ENCODE measurements around the gene ANKRD62. TPM values are rescaled to one million over a fixed set of nuclear protein-coding genes. Genes with fewer than 3 reads are reported as not detected.

Gene ANKRD62
- total RNA-seq = not detected

DNA sequence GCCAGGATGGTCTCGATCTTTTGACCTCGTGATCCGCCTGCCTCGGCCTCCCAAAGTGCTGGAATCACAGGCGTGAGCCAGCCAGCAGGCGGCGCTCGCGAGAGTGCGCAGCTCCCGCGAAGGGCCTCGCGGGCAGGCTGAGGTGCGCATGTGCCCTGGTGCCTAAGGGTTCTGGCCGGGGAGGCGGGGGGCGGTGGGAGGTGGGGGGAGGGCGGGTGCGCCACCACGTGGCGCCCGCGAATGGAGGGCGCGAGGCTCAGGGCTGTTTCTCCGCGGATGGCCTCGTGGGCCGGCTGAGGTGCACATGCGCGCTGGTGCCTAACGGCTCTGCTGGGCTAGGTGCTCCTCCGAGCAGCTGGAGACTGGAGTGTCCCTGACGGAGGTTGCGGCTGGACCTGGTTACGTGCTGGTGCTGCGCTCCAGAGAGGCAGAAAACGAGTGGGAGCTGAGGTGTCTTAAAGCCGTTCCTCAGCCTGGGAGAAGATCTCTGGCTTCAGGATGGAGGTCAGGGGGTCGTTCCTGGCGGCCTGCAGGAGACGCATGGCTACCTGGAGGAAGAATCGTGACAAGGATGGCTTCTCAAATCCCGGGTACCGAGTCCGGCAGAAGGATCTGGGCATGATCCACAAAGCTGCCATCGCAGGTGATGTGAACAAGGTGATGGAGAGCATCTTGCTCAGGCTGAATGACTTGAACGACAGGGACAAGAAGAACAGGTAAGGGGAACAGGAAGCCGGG lies at the start of gene ANKRD62:
Gene ANKRD62, plus strand, starts transcription at position 324 of the 738 bp plus-strand sequence. Its CDS starts 175 bp downstream, at position 499.
- ATAC-seq (no peak), DNase-seq (ENCODE audit: low spot score) (no peak)
- intact Hi-C loops (cut with DNase I) = no loop called here

DNA sequence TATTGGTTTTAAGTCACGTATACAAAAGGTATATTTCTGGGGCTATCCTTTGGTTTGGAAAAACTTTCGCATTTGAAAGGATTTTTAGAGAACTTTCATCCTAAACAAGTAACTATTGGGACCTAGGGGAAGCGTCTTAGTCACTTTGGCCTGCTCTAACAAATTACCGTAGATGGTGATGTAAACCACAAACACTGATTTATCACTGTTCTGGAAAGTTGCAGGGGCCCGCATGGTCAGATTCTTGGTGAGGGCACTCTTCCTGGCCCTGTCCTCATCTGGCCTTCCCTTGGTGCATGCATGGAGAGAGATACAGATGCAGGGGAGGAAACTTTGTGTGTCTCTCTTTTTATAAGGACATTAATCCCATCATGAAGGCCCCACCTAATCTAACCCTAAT lies 49.1 kb upstream of the ANKRD62 start:
- ATAC-seq (no peak), DNase-seq (ENCODE audit: low spot score) (no peak)
- intact Hi-C loops (cut with DNase I) = no loop called here

DNA sequence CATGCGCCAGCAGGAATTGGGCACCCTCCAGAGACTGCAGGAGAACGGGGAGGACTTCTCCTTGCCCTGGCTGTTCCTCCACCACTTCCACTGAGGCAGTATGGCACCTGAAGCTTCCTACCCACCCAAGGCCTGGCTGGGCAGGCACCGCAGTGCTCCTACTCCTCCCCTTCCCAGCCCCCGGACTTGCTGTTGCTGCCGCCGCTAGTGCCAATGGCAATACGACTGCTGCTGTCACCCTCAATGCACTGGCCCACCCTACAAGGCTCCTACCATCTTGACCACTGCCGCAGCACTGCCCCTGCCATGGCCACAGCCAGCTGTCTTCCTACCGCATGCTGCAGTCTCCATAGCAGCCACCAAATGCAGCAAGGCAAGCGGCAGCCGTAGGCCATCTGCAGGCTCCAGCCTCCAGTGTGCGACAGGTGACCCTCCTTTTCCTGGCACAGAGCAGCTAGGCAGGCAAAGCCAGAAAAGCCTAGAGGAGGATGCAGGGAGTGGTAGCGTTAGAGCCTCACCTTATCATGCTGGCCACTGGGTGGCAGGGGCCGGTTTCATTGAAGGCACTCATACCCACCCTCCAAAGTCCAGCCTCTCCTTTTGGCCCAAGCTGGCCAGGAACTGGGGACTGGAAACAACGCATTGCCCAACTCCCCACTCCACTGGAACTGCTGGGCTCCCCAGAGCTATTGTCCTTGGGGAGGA lies 47.4 kb upstream of the ANKRD62 start:
- no peak for DNase-seq (ENCODE audit: low spot score)
- intact Hi-C loops (cut with DNase I) = no loop called here
- no peak for ATAC-seq

DNA sequence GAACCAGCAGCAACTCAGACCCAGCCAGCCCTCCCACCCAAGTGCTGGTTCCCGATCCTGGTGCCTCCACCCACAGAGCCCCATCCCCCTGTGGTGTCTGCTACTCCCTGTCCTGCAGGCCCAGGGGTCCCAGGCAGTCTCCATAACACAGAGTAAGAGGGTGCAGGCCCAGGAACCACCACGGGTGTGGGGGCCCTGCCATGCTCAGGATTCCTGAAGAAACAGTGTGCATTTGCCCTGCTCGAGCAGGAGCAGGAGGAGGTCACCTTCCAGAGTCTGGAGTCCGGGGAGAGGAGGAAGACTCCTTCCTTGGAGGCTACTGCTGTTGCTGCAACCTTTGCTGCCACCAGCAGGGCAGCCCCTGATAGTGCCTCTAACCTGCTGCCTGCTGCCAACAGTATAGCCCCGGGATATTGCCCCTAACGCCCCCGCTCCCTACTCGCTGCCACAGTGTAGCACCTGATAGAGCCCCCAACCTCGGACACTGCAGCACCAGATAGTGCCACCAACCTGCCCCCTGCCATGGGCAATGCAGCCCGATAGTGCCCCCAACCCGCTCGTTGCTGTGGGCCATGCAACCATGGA lies 46.8 kb upstream of the ANKRD62 start:
- ATAC-seq (no peak), DNase-seq (ENCODE audit: low spot score) (no peak)
- intact Hi-C loops (cut with DNase I) = no loop called here

DNA sequence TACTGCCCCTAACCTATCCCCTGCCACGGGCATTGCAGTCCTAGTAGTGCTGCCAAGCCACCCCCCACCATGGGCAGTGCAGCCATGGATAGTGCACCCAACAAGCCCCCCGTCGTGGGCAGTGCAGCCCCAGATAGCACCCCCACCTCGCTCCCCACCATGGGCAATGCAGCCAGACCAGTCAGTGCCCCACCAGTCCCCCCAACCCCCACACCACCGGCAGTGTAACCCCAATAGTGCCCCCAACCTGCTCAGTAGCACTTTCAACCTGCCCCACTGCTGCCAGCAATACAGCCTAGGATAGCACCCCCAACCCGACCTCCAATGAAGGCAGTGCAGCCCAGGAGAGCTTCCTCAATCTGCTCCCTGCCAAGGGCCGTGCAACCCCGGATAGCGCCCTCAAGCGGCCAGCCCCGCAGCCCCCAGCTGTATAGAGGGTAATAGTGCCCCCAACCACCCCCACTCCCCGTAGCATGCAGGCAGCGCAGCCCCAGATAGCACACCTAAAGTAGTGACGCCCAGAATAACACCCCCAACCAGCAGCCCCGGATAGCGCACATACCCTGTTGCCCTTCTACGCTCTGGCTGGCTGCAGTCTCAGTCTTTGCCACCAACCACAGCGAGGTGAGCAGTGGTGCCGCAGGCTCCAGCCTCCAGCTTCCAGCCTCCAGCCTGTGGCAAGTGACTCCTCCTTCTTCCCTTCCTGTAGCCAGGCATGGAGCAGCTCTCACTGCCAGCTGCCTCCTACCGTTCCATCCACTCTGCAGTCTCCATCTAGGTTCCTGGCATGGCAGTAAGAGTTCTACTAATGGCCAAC lies 45.4 kb upstream of the ANKRD62 start:
- intact Hi-C loops (cut with DNase I) = no loop called here
- ATAC-seq (peak; percentile 13), DNase-seq (ENCODE audit: low spot score) (no peak)

DNA sequence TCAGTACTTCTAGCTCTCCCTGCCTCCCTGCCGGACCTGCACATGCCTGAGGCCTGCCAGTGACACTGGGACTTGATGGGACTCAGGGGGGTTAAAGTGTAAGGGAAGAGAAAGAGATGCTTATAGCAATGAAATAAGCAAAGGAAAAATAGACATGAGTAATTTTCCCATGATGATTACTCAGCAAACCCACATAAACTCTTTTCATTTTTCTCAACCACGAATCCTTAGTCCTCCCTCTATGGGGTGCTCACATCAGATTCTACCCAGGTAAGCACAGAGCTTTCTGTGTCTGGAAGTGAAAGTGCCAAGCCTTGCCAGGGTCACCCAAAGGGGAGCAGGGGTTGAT lies 44.8 kb upstream of the ANKRD62 start:
- ATAC-seq (no peak), DNase-seq (ENCODE audit: low spot score) (no peak)
- intact Hi-C loops (cut with DNase I) = no loop called here

DNA sequence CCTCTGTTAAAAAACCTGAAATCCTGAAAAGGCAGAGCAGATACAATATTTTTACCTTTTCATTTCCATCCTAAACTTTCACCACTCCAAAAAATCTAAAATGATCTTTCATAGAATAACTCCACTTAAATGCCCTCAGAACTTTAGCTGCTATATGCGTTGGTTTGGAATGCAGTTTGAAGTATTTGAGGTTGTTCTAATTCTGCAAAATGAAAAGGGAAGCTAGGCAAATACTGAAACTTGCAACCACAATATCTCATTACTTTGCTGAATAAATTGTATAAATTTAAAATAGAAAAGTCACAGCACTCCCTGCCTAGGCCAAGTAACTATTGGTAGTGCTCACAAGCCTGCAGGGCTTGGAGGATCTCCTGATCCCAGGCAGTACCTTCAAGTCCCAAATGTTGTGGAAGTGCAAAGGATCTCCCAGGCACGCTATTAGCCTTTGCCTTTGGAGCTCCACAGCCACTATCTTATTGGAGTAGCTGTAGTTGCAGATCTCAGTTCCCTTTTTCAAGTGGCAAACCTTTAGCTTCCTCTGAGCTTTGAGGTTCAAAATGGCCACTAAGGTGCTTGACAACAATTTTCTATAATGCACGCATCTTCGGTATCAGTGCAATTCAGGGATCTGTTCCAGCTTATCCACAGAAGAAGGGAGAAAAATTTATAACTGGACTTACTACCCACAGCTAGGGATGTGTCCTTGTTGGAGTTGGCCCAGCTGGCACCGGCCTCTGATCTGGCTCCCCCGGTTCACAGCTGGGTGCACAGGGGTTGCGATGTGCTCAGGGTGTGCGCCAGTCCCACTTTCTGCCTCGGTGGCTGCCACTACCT lies 43.4 kb upstream of the ANKRD62 start:
- ATAC-seq = no peak
- DNase-seq (ENCODE audit: low spot score) = no peak
- intact Hi-C loops (cut with DNase I) = no loop called here

DNA sequence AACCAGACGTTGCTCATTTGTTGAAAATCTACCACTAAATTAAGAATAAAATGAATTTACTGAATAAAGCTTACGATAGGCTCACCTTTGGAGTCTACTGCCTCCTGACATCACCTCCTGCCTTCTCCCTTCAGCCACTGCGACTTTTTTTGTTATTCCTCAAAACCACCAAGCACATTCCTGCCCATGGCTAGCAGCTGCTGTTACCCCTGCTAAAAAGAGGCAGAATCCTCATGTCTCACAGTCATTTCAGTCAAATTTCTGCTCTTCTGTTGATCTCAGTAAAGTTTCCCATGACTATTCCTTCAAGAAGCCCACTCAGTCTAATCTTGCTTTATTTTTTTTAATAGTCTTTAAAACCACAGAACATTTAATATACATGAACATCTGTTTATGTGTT lies 40.8 kb upstream of the ANKRD62 start:
- DNase-seq (ENCODE audit: low spot score) (no peak), ATAC-seq (no peak)
- intact Hi-C loops (cut with DNase I) = no loop called here

DNA sequence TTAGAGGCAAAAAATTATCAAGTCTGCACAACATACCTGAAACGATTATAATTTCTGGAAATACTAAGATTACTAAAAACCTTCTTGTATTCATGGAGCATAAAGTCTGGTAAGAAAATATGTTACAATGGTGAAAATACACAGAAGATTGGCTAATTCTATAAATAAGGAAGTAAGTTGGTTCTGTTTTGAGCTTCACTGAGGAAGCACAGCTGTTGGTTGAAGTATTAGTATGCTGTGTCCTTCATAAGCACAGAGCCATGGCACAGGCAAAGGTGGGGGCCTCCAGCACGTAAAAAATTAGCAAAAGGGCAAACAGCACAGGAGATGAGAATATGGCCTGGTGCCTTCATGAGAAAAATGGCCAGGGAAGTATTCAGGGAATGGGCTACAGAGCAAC lies 40.4 kb upstream of the ANKRD62 start:
- intact Hi-C loops (cut with DNase I) = no loop called here
- no peak for DNase-seq (ENCODE audit: low spot score)
- ATAC-seq = no peak

DNA sequence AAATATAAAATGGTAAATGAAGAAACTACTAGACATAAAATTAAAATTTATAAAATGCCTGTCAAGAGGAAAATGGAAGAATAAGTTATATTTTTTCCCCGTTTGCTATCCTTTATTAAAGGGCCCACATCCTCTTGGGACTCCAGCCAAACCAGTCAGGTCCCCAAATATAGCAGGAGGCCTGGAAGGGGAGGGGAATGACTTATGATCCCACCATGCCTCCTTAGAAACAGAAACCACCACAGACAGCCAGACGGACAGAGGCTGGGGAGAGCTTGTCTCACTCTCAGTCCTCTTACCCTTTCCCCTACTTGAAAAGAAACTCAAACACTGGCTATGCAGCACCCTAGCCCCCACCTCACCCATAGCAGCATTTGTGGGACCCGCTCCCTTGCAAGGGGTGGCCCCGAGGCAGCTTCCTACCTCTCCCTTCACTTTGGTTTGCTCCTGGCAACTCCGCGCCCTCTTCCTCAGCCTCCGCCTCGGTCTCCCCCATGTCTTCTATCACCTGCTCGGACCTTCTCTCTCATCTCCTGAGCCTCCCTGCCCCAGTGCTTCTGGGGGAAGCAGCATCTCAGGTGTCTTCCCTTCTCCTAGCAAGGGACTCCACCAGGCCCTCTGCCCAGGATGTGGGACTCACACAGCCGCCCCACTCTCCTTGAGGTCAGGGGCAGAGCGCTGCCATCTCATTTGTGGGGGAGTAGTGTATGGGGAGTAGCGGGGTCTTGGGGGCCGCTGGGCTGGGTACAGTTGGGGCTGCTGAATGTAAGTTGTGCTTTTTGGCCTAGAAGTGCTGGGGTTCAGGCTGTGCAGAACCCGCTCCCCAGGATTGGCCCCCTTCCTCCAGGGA lies 37.4 kb upstream of the ANKRD62 start:
- no peak for ATAC-seq
- intact Hi-C loops (cut with DNase I) = no loop called here
- DNase-seq (ENCODE audit: low spot score) = no peak

DNA sequence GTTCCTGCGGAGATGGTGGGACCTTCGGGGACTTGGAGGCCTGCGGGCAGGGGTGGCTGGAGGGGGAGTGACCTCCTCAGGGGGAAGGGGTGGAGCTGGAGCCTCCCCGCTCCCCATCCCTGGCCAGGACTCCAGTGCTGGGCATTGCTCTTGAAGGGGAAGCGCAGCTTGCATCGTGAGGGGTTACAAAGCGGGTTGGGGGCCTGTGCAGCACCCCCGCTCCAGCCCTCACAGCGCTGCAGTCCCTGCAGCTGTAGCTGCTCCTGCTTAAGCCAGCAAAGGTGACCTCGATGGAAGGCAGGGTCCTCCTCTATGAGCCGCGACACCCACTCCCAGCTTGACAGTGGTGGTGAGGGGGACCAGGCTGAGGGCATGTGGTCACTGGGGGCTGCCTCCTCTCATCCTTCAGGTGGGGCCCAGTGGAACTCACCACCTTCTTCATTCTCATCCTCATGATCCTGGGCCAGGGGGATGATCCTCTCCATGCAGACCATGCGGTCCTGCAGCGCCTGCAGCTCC lies 36.7 kb upstream of the ANKRD62 start:
- DNase-seq (ENCODE audit: low spot score) = no peak
- intact Hi-C loops (cut with DNase I) = no loop called here
- ATAC-seq = no peak

DNA sequence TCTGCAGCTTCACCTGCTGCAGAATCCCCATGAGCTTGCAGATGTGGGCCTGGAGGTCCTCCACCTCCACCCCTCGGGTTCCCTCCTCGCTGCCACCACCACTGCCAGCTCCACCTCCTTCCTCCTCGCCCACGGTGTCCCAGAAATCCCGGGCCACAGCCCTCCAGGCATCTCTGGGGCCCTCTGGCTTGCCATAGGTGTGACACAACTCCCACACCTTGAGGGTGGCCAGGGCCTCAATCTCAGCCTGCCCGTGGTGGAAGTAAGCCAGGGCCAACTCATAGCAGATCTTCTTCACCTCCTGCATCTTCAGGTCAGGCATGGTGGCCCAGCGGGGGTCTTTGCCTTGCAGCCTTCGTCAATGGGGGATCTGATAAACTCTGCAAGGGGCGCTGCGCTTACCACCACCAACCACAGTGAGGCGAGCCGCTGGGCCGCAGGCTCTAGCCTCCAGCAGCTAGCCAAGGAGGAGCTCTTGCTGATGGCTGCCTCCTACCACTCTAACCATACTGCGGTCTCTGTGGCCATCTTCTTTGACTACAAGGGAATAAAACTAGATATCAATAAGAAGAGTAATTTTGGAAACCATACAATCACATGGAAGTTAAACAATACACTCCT lies 36.1 kb upstream of the ANKRD62 start:
- ATAC-seq (no peak), DNase-seq (ENCODE audit: low spot score) (no peak)
- intact Hi-C loops (cut with DNase I) = no loop called here

DNA sequence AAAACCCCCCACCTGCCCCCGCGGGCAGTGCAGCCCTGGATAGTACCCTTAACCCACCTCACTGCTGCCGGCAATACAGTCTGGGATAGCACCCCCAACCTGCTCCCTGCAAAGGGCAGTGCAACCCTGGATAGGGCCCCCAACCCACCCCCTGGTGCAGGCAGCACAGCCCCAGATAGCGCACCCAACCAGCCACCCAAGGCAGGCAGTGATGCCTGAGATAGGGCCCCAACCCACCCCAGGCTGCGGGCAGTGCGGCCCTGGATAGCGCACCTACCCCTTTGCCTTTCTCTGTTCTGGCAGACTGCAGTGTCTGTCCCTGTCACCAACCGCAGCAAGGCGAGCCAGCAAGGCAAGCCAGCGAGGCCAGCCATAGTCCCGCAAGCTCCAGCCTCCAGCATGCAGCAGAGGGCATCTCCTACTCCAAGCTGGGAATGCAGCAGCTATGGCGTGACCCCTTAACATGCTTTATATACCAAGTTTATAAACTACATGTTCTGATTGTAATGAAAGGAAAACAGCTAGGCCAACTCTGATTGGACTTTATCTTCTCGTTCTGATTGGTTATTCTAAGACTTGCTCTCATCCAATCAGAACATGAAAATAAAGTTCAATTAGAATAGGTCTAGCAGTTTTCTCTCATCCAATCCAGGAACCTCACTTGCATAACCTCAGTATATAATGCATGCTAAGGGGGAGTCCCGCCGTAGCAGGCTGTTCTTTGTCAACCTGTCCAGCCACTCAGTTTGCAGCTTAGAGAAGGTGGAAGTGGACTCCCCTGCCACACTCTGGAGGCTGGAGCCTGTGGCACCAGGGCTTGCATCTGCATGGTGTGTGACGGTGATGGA lies 34.1 kb upstream of the ANKRD62 start:
- ATAC-seq (no peak), DNase-seq (ENCODE audit: low spot score) (no peak)
- intact Hi-C loops (cut with DNase I) = no loop called here

DNA sequence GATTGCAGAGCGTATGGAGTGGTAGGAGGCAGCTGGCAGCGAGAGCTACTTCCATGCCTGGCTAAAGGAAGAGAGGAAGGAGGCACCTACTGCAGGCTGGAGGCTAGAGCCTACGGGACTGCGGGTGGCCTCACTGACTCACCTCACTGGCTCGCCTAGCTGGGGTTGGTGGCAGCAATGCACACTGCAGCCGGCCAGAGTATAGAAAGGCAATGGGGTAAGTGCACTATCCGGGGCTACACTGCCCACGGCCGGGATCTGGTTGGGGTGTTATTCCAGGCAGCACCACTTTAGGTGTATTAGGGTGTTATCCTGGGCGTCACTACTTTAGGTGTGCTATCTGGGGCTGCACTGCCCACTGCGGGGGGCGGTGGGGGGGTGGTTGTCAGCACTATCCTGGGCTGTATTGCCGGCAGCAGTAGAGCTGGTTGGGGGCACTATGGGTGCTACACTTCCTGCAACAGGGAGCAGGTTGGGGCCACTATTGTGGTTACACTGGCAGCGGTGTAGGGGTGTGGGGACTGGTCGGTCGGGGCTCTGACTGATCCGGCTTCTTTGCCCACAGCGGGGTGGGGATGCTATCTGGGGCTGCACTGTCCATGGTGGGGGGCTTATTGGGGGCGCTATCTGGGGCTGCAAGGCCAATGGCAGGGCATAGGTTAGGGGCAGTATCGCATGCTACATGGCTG lies 33.3 kb upstream of the ANKRD62 start:
- ATAC-seq (no peak), DNase-seq (ENCODE audit: low spot score) (no peak)
- intact Hi-C loops (cut with DNase I) = no loop called here

DNA sequence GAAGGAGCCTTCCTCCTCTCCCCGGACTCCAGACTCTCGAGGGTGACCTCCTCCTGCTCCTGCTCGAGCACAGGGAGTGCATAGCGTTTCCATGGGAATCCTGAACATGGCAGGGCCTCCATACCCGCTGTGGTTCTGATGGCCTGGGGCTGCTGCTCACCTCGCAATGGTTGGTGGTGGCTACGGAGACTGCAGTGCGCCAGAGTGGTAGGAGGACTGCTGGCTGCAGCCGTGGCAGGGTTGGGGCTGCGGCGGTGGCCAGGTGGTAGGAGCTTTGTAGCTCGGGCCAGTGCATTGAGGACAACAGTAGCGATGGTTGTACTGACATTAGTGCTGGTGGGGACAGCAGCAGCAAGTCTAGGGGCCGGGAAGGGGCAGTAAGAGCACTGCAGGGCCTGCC lies 32.0 kb upstream of the ANKRD62 start:
- DNase-seq (ENCODE audit: low spot score) (no peak), ATAC-seq (no peak)
- intact Hi-C loops (cut with DNase I) = no loop called here

DNA sequence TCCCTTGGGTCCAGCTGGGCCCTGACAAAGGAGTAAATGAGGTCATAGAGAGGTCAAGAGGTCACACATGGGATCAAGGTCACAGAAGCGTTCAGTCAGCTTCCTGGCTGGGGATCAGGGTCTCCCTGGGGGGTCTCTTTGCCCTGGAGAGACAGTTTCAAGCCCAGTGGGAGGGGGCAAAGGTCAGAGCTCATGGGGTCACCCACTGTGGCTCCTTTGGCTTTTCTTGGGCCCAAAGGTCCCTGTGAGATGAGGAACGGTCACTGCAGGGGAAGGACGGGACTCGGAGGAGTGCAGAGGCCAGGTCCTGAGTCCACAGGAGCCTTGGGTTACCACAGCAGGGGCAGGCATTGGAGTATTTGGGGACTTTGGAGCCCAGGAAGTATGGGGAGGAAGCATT lies 30.7 kb upstream of the ANKRD62 start:
- DNase-seq (ENCODE audit: low spot score) = no peak
- intact Hi-C loops (cut with DNase I) = no loop called here
- no peak for ATAC-seq

All from sciatic nerve (tissue), 2 donors.